GM10266 (cell line): ENCODE data around the gene PDGFD.

ENCODE experiments used
- DNase-seq: peaks from one replicate; pipeline ENCODE4 v3.0.0; 2012; ENCODE audit errors: extremely low spot score
- TF ChIP-seq, protein P1 (sequence below): IDR thresholded peaks from 2 replicates; pipeline ENCODE4 v1.5.1; 2012; ENCODE audit warnings: mild to moderate bottlenecking, low read depth; ENCODE audit not compliant: control insufficient read depth, insufficient read depth; ENCODE audit errors: missing control alignments

PDGFD gene

GRCh38 chr11:104146421-104146820, 17.5 kb downstream of the PDGFD start:
- TF ChIP-seq, protein P1, sequence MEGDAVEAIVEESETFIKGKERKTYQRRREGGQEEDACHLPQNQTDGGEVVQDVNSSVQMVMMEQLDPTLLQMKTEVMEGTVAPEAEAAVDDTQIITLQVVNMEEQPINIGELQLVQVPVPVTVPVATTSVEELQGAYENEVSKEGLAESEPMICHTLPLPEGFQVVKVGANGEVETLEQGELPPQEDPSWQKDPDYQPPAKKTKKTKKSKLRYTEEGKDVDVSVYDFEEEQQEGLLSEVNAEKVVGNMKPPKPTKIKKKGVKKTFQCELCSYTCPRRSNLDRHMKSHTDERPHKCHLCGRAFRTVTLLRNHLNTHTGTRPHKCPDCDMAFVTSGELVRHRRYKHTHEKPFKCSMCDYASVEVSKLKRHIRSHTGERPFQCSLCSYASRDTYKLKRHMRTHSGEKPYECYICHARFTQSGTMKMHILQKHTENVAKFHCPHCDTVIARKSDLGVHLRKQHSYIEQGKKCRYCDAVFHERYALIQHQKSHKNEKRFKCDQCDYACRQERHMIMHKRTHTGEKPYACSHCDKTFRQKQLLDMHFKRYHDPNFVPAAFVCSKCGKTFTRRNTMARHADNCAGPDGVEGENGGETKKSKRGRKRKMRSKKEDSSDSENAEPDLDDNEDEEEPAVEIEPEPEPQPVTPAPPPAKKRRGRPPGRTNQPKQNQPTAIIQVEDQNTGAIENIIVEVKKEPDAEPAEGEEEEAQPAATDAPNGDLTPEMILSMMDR, result no peak
- DNase-seq, result no peak

DNA sequence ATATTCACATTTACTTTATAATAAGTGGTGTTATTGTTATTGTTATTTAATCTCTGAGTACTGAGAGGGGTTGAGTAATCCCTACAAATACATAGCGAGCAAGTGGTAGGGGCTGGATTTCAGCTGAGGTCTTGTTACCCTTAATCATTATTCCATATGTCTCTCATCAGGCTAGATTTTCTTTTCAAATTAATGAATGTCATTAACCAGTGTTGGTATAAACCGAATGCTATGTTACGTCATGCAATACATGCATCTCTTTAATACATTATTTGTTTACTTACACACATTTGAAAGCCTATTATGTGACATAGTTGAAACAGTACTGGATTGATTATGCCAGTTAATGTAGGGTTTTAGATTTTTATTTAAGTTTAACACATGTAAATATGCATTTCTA, 18.9 kb downstream of the PDGFD start:
- DNase-seq, result no peak
- TF ChIP-seq, protein P1, result no peak

GRCh38 chr11:104142698-104143097, 21.2 kb downstream of the PDGFD start:
- no peak for DNase-seq
- TF ChIP-seq, protein P1, result no peak

DNA sequence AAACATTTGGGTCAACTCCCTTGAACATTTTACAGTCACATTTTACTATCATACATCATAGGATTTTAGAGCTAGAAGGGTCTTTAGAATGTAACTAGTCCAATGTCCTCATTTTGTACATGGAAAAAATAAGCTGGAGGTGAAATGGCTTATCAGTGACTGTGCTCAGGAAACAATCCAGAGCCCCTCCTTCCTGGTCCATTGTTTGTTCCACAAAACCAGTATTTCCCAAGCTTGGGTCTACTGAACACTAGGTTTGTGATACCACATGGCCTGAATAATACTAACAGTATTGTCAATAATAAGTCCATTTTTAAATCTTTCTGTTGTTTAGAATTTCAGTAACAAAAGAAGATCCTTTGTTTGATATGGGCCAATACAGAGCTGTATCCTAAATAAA, 27.1 kb downstream of the PDGFD start:
- TF ChIP-seq, protein P1, result no peak
- no peak for DNase-seq

DNA sequence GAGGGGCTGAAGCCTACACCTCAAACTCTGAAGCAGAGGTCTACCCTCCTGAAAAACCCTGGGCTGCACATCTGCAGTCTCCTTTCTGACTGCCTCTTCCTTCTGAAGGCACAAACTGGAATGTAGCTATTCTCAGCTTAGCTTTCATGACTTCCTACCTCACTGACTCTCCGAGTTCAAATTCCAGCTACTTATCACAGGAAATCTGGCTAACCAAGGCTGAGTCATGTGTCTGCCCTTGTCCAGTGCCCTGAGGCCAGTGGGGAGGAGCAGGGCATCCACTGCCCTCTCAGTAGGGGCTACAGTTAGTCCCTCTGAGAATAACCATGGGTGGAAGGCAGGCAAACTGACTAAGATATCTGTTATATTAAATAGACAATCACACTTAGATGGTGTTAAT, 29.2 kb downstream of the PDGFD start:
- no peak for DNase-seq
- TF ChIP-seq, protein P1, result no peak

GRCh38 chr11:104130161-104130560, 33.8 kb downstream of the PDGFD start:
- no peak for DNase-seq
- TF ChIP-seq, protein P1, result no peak

DNA sequence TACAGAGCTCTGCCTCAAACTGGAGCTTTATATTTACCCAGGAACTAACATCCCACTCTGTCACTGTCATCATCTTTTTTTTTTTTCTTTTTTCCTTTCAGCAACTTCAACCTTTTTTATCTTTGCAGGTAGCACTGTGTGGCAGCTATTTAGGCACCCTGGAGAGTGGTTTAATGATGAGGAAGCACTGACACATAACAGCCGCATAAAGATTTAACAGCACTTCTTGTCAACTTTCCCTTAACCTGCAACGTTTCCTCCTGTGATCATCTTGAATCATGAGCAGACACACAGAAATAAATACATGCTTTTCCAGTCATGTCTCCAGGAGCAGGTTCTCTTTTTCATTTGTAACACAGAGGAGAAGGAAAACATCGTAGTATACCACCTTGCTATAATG, 34.8 kb downstream of the PDGFD start:
- TF ChIP-seq, protein P1, result no peak
- no peak for DNase-seq
